WERI-Rb-1 (cell line): ENCODE results near the gene HOXD13.

Experiments
- DNase-seq: peaks from one replicate; pipeline ENCODE4 v3.0.0-alpha.2; 2020
- H3K27ac ChIP-seq: fragments of 250-450 bp; sonication (Bioruptor Pico); 2 replicates; pipeline ENCODE4 v1.5.1; 2020; ENCODE audit warnings: mild to moderate bottlenecking, moderate library complexity
- H3K27me3 ChIP-seq: fragments of 250-450 bp; sonication (Bioruptor Pico); 2 replicates; pipeline ENCODE4 v1.5.1; 2021; ENCODE audit warnings: mild to moderate bottlenecking, low read depth, moderate library complexity; ENCODE audit not compliant: insufficient read depth, severe bottlenecking
- H3K36me3 ChIP-seq: fragments of 250-450 bp; sonication (Bioruptor Pico); 2 replicates; pipeline ENCODE4 v1.5.1; 2020; ENCODE audit warnings: mild to moderate bottlenecking, moderate library complexity
- H3K4me3 ChIP-seq: 2 replicates; pipeline ENCODE4 v1.5.1; 2011; ENCODE audit warnings: low read depth, mild to moderate bottlenecking, control low read depth, low read length
- H3K9me3 ChIP-seq: fragments of 250-450 bp; sonication (Bioruptor Pico); 2 replicates; pipeline ENCODE4 v1.5.1; 2021; ENCODE audit warnings: mild to moderate bottlenecking, moderate library complexity; ENCODE audit not compliant: severe bottlenecking
- CTCF ChIP-seq: IDR thresholded peaks from 2 replicates; pipeline ENCODE4 v1.5.1; 2011; ENCODE audit warnings: low read depth, mild to moderate bottlenecking, control low read depth, inconsistent platforms, low read length

HOXD13 gene

DNA sequence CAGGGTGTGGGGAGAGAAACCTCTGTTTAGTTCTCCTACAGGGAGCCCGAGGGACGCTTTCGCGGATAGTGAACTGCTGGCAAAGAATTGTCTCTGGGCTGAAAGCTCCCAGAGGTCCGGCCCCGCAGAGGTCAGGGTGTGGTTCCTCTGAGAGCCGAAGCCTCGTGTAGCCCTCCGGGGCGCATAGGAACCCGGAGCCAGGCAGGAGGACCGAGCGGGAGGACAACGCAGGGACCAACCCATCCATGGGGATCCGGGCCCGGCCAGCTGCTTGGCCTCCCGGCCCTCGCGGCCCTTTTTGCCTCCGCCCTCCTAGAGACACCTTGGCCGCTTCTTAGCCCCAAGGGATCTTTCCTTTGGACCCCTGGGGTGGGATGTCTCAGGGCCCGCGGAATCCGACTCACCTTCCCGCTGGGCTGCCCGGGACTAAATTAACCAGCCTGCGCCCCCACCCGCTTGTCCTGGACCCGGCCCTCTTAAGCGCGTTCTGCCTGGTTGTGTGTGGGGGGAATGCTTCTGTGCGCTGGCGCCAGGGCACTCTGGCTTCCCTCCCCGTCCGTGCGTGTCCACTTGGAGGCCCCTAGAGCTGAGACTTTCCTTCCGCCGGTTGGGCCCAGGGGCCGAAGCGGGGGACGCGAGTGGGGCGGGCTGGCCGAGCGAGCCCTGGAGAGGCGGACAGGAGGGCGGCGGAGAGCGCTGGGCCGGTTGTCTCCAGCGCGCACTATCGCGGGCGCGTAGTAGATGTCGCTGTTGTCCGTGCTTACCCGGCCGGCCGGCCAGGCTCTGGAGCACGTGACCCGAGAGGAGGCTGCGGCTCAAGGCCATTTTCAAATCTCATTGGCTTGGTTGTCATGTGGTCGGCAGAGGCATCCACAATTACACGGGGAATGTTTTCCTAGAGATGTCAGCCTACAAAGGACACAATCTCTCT lies 23.6 kb downstream of the HOXD13 start, which contains the start of gene HOXD10:
Gene HOXD10 (plus strand): TSS at position 896 of the 931 bp plus-strand sequence. CDS start 56 bp downstream, outside the sequence.
- no peaks in the 10 kb centered on the region for H3K36me3 ChIP-seq
- DNase-seq, result peak; percentile 54
- no peak within 1 kb of the TSS for H3K4me3 ChIP-seq
- no peak within 1 kb of the TSS for H3K27ac ChIP-seq
- TF ChIP-seq CTCF, result peak; percentile 41
- peaks cover 98% of the 10 kb centered on the region for H3K27me3 ChIP-seq
- peaks cover 13% of the 10 kb centered on the region for H3K9me3 ChIP-seq

DNA sequence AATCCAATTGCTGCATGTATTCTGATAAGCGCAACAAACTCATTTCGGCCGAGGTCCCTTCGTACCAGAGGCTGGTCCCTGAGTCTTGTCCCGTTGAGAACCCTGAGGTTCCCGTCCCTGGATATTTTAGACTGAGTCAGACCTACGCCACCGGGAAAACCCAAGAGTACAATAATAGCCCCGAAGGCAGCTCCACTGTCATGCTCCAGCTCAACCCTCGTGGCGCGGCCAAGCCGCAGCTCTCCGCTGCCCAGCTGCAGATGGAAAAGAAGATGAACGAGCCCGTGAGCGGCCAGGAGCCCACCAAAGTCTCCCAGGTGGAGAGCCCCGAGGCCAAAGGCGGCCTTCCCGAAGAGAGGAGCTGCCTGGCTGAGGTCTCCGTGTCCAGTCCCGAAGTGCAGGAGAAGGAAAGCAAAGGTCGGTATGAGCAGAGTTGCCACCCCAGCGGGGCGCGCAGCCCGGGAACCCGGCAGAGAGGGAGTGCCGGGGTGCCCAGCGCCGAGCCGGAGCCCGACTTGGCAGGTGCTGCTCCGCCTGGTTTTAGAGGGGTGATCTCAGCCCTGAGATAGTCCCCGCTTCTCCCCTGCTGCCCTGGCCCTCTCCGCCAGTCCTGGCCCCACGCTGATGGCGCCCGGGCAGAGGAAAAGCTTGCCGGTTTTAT lies 24.8 kb downstream of the HOXD13 start:
- Histone ChIP-seq H3K27ac (no peak overlapping the region), H3K4me3 (no peak overlapping the region), H3K36me3 (no peaks in the 10 kb centered on the region), H3K27me3 (peaks cover 98% of the 10 kb centered on the region), H3K9me3 (peaks cover 21% of the 10 kb centered on the region)
- TF ChIP-seq CTCF, result no peak
- DNase-seq, result no peak

- peaks cover 98% of the 10 kb centered on the region for H3K27me3 ChIP-seq
- H3K27ac ChIP-seq, result no peak overlapping the region
- H3K4me3 ChIP-seq, result no peak overlapping the region
- DNase-seq, result no peak
- H3K36me3 ChIP-seq, result no peaks in the 10 kb centered on the region
- TF ChIP-seq CTCF, result no peak
- H3K9me3 ChIP-seq, result peaks cover 21% of the 10 kb centered on the region
These were observed 25.4 kb downstream of the HOXD13 start for GRCh38 chr2:176117823-176118371.

DNA sequence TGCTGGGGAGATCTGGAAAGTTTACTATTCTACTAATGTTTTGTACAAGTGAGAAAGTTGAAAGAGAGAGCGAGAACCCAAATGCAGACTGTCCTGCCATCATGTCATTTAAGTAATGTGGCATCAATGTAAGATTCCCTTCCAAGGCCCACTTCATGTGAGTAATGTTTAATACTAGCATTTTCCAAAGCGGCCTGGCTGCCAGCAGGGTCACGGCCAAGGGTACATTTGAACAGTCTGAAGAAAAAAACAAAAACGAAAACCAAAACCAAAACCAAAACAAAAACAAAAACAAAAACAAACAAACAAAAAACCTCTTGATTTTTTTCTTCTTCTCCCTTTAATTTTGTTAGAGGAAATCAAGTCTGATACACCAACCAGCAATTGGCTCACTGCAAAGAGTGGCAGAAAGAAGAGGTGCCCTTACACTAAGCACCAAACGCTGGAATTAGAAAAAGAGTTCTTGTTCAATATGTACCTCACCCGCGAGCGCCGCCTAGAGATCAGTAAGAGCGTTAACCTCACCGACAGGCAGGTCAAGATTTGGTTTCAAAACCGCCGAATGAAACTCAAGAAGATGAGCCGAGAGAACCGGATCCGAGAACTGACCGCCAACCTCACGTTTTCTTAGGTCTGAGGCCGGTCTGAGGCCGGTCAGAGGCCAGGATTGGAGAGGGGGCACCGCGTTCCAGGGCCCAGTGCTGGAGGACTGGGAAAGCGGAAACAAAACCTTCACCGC lies 26.2 kb downstream of the HOXD13 start:
- peak; percentile 66 for TF ChIP-seq CTCF
- Histone ChIP-seq H3K4me3 (no peak overlapping the region), H3K36me3 (no peaks in the 10 kb centered on the region), H3K9me3 (peaks cover 21% of the 10 kb centered on the region), H3K27me3 (peaks cover 98% of the 10 kb centered on the region), H3K27ac (no peak overlapping the region)
- peak; percentile 49 for DNase-seq

- no peak for TF ChIP-seq CTCF
- no peak for DNase-seq
- Histone ChIP-seq H3K4me3 (no peak overlapping the region), H3K36me3 (no peaks in the 10 kb centered on the region), H3K27me3 (peaks cover 98% of the 10 kb centered on the region), H3K27ac (no peak overlapping the region), H3K9me3 (peaks cover 21% of the 10 kb centered on the region)
These were observed 28.1 kb downstream of the HOXD13 start for GRCh38 chr2:176120364-176121189.
